Liver (tissue), 9 donors: ENCODE results near the gene CAV2. TPM values are rescaled to one million over a fixed set of nuclear protein-coding genes. Genes with fewer than 3 reads are reported as not detected.

ENCODE experiments used
- DNase-seq: peaks from one replicate; pipeline ENCODE4 v3.0.0-alpha.2; 2017; ENCODE audit warnings: low spot score
- H3K27ac ChIP-seq, 2 donors: one replicate each; pipeline ENCODE4 v1.7.0; 2013; ENCODE audit warnings: inconsistent platforms in 2 of 2, low read length in 2 of 2, control low read depth in 1 of 2, low read depth in 1 of 2, mild to moderate bottlenecking in 1 of 2
- H3K27me3 ChIP-seq, 4 donors: one replicate each; pipeline versions ENCODE4 v1.6.1 to v1.7.0; 2013; ENCODE audit warnings: low read length in 3 of 4, inconsistent platforms in 1 of 4, mild to moderate bottlenecking in 1 of 4, moderate library complexity in 1 of 4; ENCODE audit not compliant: control insufficient read depth in 4 of 4, insufficient read depth in 4 of 4
- H3K36me3 ChIP-seq, 4 donors: one replicate each; pipeline versions ENCODE4 v1.6.1 to v1.7.0; 2013; ENCODE audit warnings: low read length in 3 of 4, mild to moderate bottlenecking in 3 of 4, low read depth in 1 of 4, moderate library complexity in 1 of 4; ENCODE audit not compliant: control insufficient read depth in 4 of 4, insufficient read depth in 3 of 4
- H3K4me1 ChIP-seq, 4 donors: one replicate each; pipeline versions ENCODE4 v1.6.1 to v1.7.0; 2013; ENCODE audit warnings: low read length in 3 of 4, mild to moderate bottlenecking in 3 of 4, moderate library complexity in 1 of 4; ENCODE audit not compliant: control insufficient read depth in 4 of 4, insufficient read depth in 4 of 4
- H3K4me3 ChIP-seq, 3 donors: one replicate each; pipeline versions ENCODE4 v1.6.1 to v1.7.0; 2013; ENCODE audit warnings: low read length in 3 of 3, control low read depth in 1 of 3, low read depth in 1 of 3, mild to moderate bottlenecking in 1 of 3
- H3K9ac ChIP-seq, 2 donors: one replicate each; pipeline ENCODE4 v1.7.0; 2013; ENCODE audit warnings: low read length in 2 of 2, mild to moderate bottlenecking in 2 of 2, moderate library complexity in 2 of 2, control low read depth in 1 of 2, low read depth in 1 of 2
- H3K9me3 ChIP-seq, 4 donors: one replicate each; pipeline versions ENCODE4 v1.6.1 to v1.7.0; 2013; ENCODE audit warnings: low read length in 3 of 4; ENCODE audit not compliant: control insufficient read depth in 4 of 4
- EGR1 ChIP-seq, 2 donors: IDR thresholded peaks; 2 replicates each; pipeline ENCODE4 v1.6.1; 2016 to 2018; ENCODE audit warnings: antibody characterized with exemption in 2 of 2, low read depth in 2 of 2
- FOXA2 ChIP-seq: IDR thresholded peaks from 2 replicates; pipeline ENCODE4 v1.6.1; 2016; ENCODE audit warnings: antibody characterized with exemption
- GABPA ChIP-seq, 2 donors: IDR thresholded peaks in 1 of 2; conservative IDR thresholded peaks in 1 of 2; 2 replicates each; pipeline ENCODE4 v1.6.1; 2016; ENCODE audit warnings: antibody characterized with exemption in 2 of 2, mild to moderate bottlenecking in 1 of 2, moderate library complexity in 1 of 2
- HNF4A ChIP-seq, 2 donors: conservative IDR thresholded peaks; 2 replicates each; pipeline ENCODE4 v1.6.1; 2016; ENCODE audit warnings: antibody characterized with exemption in 2 of 2, mild to moderate bottlenecking in 2 of 2
- HNF4G ChIP-seq: IDR thresholded peaks from 2 replicates; pipeline ENCODE4 v1.6.1; 2016; ENCODE audit warnings: antibody characterized with exemption
- NR2F2 ChIP-seq: IDR thresholded peaks from 2 replicates; pipeline ENCODE4 v1.6.1; 2016; ENCODE audit warnings: antibody characterized with exemption
- RAD21 ChIP-seq, 2 donors: IDR thresholded peaks; 2 replicates each; pipeline ENCODE4 v1.6.1; 2016; ENCODE audit warnings: antibody characterized with exemption in 2 of 2, mild to moderate bottlenecking in 2 of 2
- TAF1 ChIP-seq: conservative IDR thresholded peaks from 2 replicates; pipeline ENCODE4 v1.6.1; 2016; ENCODE audit warnings: antibody characterized with exemption, mild to moderate bottlenecking
- YY1 ChIP-seq: IDR thresholded peaks from 2 replicates; pipeline ENCODE4 v1.6.1; 2016; ENCODE audit warnings: antibody characterized with exemption, mild to moderate bottlenecking
- WGBS: extraction: QIAGEN DNeasy Blood & Tissue Kit; methylation state at CpG from one replicate; pipeline ENCODE4 v1.1.7; 2013; 5-methylcytosine and 5-hydroxymethylcytosine counted together
- polyA plus RNA-seq, 2 donors: library from polyadenylated mRNA; stranded (reverse) in 1 of 2; unstranded in 1 of 2; fragments of 200-250 nt in 1 of 2; fragments of >200 nt in 1 of 2; fragmentation: Nextera tagmentation in 1 of 2; extraction: Ambion mirVana in 1 of 2; gene quantifications; one replicate each; pipeline versions ENCODE4 v1.2.1 to v1.2.3, GENCODE V29; 2013 to 2015
- total RNA-seq, 2 donors: library from RNA; depleted of rRNA; stranded (reverse); fragments of >200 nt; gene quantifications; one replicate each; pipeline ENCODE4 v1.2.3, GENCODE V29; 2014
- TF ChIP-seq, protein P1 (sequence below): IDR thresholded peaks from 2 replicates; pipeline ENCODE4 v1.6.1; 2016; ENCODE audit warnings: antibody characterized with exemption
- TF ChIP-seq, protein P2 (sequence below): IDR thresholded peaks from 2 replicates; pipeline ENCODE4 v1.6.1; 2016; ENCODE audit warnings: antibody characterized with exemption
- TF ChIP-seq, protein P3 (sequence below): IDR thresholded peaks from 2 replicates; pipeline ENCODE4 v1.6.1; 2016; ENCODE audit warnings: antibody characterized with exemption
- donor health status: healthy.
- donor health status: healthy.
- donor health status: healthy.
- donor health status: healthy.
- donor health status: healthy.

CAV2 gene
- total and polyA plus RNA-seq, 4 donors = 6.8 to 29.7 (median 19.9) TPM

DNA sequence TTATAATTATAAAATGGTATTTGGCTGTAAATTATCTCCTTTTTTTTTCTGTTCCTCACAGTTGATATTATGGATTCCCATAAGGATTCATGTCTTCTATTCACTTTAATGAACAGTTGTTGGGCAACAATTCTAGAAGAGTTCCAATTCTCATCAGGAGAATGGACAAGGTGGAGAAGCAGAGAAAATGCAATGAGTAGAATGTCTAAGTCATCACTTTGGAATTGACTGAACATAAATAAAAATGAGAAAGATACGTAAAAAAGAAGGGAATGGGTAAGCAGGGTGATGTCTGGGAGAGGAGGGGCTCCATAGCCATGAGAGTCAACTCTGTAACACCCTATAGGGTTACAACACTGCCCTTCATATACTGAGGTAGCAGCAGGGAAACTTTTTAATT is 1.8 kb upstream of the CAV2 start:
- H3K4me3 ChIP-seq = no peak overlapping the region
- H3K9me3 ChIP-seq = no peaks in the 10 kb centered on the region
- H3K36me3 ChIP-seq = no peaks in the 10 kb centered on the region
- H3K27ac ChIP-seq = no peak overlapping the region
- no peak for DNase-seq
- peaks cover 0 to 28% (median 13%) of the 10 kb centered on the region in 4 donors for H3K4me1 ChIP-seq
- TF ChIP-seq, protein P1, sequence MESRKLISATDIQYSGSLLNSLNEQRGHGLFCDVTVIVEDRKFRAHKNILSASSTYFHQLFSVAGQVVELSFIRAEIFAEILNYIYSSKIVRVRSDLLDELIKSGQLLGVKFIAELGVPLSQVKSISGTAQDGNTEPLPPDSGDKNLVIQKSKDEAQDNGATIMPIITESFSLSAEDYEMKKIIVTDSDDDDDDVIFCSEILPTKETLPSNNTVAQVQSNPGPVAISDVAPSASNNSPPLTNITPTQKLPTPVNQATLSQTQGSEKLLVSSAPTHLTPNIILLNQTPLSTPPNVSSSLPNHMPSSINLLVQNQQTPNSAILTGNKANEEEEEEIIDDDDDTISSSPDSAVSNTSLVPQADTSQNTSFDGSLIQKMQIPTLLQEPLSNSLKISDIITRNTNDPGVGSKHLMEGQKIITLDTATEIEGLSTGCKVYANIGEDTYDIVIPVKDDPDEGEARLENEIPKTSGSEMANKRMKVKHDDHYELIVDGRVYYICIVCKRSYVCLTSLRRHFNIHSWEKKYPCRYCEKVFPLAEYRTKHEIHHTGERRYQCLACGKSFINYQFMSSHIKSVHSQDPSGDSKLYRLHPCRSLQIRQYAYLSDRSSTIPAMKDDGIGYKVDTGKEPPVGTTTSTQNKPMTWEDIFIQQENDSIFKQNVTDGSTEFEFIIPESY = no peak
- no peak for TF ChIP-seq EGR1 (IDR thresholded peaks at IDR 0.05; ENCODE audit: low read depth in 2 of 2)
- TF ChIP-seq, protein P2, sequence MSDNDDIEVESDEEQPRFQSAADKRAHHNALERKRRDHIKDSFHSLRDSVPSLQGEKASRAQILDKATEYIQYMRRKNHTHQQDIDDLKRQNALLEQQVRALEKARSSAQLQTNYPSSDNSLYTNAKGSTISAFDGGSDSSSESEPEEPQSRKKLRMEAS = no peak
- no peak for TF ChIP-seq GABPA (IDR thresholded peaks at IDR 0.05 in 1 of 2, conservative IDR thresholded peaks at IDR 0.05 in 1 of 2)
- no peak for TF ChIP-seq NR2F2
- TF ChIP-seq TAF1 = no peak
- TF ChIP-seq HNF4A (conservative IDR thresholded peaks at IDR 0.05) = no peak
- TF ChIP-seq, protein P3, sequence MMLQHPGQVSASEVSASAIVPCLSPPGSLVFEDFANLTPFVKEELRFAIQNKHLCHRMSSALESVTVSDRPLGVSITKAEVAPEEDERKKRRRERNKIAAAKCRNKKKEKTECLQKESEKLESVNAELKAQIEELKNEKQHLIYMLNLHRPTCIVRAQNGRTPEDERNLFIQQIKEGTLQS = no peak
- TF ChIP-seq YY1 = no peak
- no peak for TF ChIP-seq FOXA2
- no peaks in the 10 kb centered on the region for H3K27me3 ChIP-seq
- no peak overlapping the region for H3K9ac ChIP-seq
- 98% methylated on average over 1 of the region's 1 CpG for WGBS

DNA sequence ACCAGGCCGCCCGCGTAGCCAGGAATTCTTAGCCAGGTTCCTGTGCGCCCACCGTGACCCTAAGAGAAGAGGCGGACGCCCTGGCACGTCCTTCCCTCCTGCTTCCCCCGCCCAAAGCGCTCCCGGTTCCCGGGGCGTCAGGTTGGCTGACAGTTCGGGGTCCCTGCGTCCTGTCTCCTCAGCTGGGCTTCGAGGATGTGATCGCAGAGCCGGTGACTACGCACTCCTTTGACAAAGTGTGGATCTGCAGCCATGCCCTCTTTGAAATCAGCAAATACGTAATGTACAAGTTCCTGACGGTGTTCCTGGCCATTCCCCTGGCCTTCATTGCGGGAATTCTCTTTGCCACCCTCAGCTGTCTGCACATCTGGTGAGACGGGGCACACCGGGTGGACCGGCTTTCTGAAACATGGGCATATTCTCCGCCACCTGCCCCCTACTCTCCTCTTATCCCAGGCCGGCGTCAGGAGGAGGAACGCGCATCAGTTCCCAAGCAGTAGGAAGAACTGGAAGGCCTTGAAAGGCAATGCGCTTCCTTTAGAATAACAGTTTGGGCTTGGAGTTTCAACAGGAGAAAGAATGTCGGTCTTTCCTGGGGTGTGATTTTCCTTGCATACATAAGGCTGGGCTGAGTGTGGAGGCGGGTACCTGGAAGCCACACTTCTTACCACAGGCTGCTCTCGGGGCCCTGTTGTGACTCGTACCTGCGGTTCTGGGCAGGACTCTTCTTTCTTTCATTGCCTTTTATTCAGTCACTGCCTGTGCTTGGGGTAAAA is 728 bp downstream of the CAV2 start:
- H3K27me3 ChIP-seq = no peaks in the 10 kb centered on the region
- no peak for DNase-seq
- H3K9me3 ChIP-seq = no peaks in the 10 kb centered on the region
- H3K4me1 ChIP-seq = peaks cover 0 to 30% (median 13%) of the 10 kb centered on the region in 4 donors
- TF ChIP-seq YY1 (peak; percentile 43), HNF4G (no peak)
- H3K36me3 ChIP-seq = no peaks in the 10 kb centered on the region
- peak overlapping the region; percentile 91 to 92 for H3K27ac ChIP-seq
- peak overlapping the region; percentile 44 to 88 for H3K9ac ChIP-seq
- WGBS = 18% methylated on average over 36 of the region's 36 CpGs
- peak overlapping the region; percentile 55 to 92 (median 83) for H3K4me3 ChIP-seq

DNA sequence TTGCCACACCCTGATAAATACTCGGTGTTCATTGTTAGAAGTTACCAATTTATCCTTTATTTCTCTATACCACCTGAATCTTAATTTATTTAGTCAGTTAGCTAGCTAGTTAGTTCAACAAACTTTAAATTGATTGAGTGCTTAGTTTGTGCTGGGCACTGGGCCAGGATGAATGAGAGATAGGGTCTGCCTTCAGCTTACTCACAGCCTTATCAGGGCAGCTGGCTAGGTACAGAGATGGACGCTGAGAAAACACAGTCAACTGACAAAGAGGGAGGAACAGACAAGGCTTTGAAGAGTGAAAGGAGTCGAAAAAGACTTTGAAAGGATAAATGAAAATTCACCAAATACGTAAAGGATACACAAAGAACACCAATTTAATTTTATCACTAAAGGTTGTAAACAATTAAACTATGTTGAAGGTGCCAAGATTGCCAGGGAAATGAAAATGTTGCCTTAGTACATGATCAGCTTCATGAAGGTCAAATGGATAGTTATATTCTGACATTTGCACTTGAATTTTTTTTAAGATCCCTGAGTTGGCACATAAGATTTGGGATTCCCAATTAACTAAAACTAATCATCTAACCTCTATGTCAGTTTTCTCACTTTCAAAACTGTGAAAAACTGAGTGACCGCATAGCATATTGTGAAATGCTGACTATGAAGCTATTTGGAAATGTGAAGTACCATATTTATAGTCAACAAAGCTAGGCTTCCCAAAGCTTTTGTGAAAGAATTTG is 2.1 kb downstream of the CAV2 start:
- peak overlapping the region; percentile 91 to 92 for H3K27ac ChIP-seq
- TF ChIP-seq, protein P1 = no peak
- no peak for TF ChIP-seq EGR1 (IDR thresholded peaks at IDR 0.05; ENCODE audit: low read depth in 2 of 2)
- TF ChIP-seq, protein P3 = no peak
- no peak for TF ChIP-seq RAD21 (IDR thresholded peaks at IDR 0.05)
- no peak for TF ChIP-seq HNF4A (conservative IDR thresholded peaks at IDR 0.05)
- DNase-seq = no peak

More for the DNA sequence above, 2.1 kb downstream of the CAV2 start:
- H3K36me3 ChIP-seq = peaks cover 0 to 2% (median 0%) of the 10 kb centered on the region in 4 donors
- 49% methylated on average over 5 of the region's 5 CpGs for WGBS
- H3K4me3 ChIP-seq = peak overlapping the region in 1 of 3 donors; percentile 11
- H3K9ac ChIP-seq = peak overlapping the region in 1 of 2 donors; percentile 24
- H3K27me3 ChIP-seq = no peaks in the 10 kb centered on the region
- no peaks in the 10 kb centered on the region for H3K9me3 ChIP-seq
- H3K4me1 ChIP-seq = peaks cover 0 to 30% (median 13%) of the 10 kb centered on the region in 4 donors
